Smooth muscle cell (in vitro differentiated cells): ENCODE data around the gene RFPL3. TPM values are rescaled to one million over a fixed set of nuclear protein-coding genes. Genes with fewer than 3 reads are reported as not detected.

Source experiments
- DNase-seq: peaks from one replicate; lab custom pipeline; 2025; ENCODE audit not compliant: unreplicated experiment; lab: John Stamatoyannopoulos, UW
- H2AFZ ChIP-seq: fragments of 200-600 bp; sonication (generic); 2 replicates; pipeline ENCODE4 v1.6.0; 2016; ENCODE audit warnings: antibody characterized with exemption, low read depth, mild to moderate bottlenecking
- H3F3A ChIP-seq: fragments of 200-600 bp; sonication (generic); 2 replicates; pipeline ENCODE4 v1.6.0; 2017; ENCODE audit warnings: antibody characterized with exemption, low read depth
- H3K27ac ChIP-seq: fragments of 200-600 bp; sonication (generic); 2 replicates; pipeline ENCODE4 v1.5.1; 2016; ENCODE audit warnings: low read depth, mild to moderate bottlenecking
- H3K27me3 ChIP-seq: fragments of 200-600 bp; sonication (generic); 2 replicates; pipeline ENCODE4 v1.6.1; 2016; ENCODE audit warnings: low read depth, mild to moderate bottlenecking
- H3K36me3 ChIP-seq: fragments of 200-600 bp; sonication (generic); 2 replicates; pipeline ENCODE4 v1.5.1; 2016; ENCODE audit warnings: low read depth
- H3K4me1 ChIP-seq: fragments of 200-600 bp; sonication (generic); 2 replicates; pipeline ENCODE4 v1.5.1; 2016; ENCODE audit warnings: low read depth
- H3K4me2 ChIP-seq: fragments of 200-600 bp; sonication (generic); 2 replicates; pipeline ENCODE4 v1.6.0; 2016; ENCODE audit warnings: mild to moderate bottlenecking
- H3K4me3 ChIP-seq: fragments of 200-600 bp; sonication (generic); 2 replicates; pipeline ENCODE4 v1.5.1; 2016; ENCODE audit warnings: mild to moderate bottlenecking
- H3K79me2 ChIP-seq: fragments of 200-600 bp; sonication (generic); 2 replicates; pipeline ENCODE4 v1.6.0; 2016; ENCODE audit warnings: low read depth, mild to moderate bottlenecking
- H3K9ac ChIP-seq: fragments of 200-600 bp; sonication (generic); 2 replicates; pipeline ENCODE4 v1.6.0; 2016; ENCODE audit warnings: low read depth
- H3K9me3 ChIP-seq: fragments of 200-600 bp; sonication (generic); replicated peaks from 2 replicates; pipeline ENCODE4 v1.5.1; 2016; ENCODE audit warnings: low read depth
- H4K20me1 ChIP-seq: fragments of 200-600 bp; sonication (generic); 2 replicates; pipeline ENCODE4 v1.6.0; 2016; ENCODE audit warnings: low read depth
- WGBS: methylation state at CpG from one replicate; pipeline ENCODE4 v1.1.7; 2016; ENCODE audit warnings: low lambda C conversion rate; 5-methylcytosine and 5-hydroxymethylcytosine counted together
- polyA plus RNA-seq: library from polyadenylated mRNA; unstranded; fragments of >200 nt; fragmentation: Nextera tagmentation; extraction: Ambion mirVana; gene quantifications from 2 replicates; pipeline ENCODE4 v1.2.1, GENCODE V29; 2016
- total RNA-seq: library from RNA; depleted of rRNA; stranded (reverse); fragments of >200 nt; gene quantifications from 2 replicates; pipeline ENCODE4 v1.2.3, GENCODE V29; 2014
- TF ChIP-seq, protein P1 (sequence below): fragments of 200-600 bp; sonication (generic); IDR thresholded peaks from 2 replicates; pipeline ENCODE4 v1.5.1; 2017; ENCODE audit warnings: borderline replicate concordance, mild to moderate bottlenecking, antibody characterized with exemption; ENCODE audit not compliant: insufficient read depth, poor library complexity, severe bottlenecking

The RFPL3 gene
- total and polyA plus RNA-seq, 2 experiments from 2014 or later, result 0.26 TPM; not detected in 1

DNA sequence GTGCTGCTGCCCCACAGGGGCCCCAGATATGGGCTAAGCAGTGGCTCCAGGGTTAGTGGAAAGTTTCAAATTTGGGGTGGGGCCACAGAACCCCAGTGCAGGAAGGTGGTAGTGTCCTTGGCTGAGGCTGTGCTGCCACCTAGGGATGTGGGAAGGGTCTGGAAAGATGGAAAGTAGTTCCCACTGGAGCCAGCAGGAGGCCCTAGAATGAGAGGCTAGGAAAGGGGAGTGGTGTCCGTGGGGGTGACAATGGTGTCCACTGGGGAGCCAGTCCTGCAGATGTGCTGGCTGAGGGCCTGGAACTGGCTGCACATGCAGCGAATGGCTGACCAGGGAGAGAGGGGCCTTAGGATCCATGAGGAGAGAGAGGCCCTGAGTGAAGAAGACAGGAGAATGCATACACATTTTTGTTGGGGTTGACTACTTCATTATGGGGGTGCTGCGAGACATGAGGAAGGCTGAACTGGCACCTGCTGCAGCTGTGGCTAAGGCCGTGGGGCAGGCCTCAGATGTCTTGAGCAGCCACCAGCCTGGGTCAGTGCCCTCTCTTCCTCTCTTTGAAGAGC lies 21.1 kb downstream of the RFPL3 start:
- no peak overlapping the region for H3K4me3 ChIP-seq
- H2AFZ ChIP-seq, result no peak overlapping the region
- H3K9me3 ChIP-seq, result no peaks in the 10 kb centered on the region
- no peaks in the 10 kb centered on the region for H3F3A ChIP-seq
- H3K27ac ChIP-seq, result no peak overlapping the region
- H3K27me3 ChIP-seq, result no peaks in the 10 kb centered on the region
- H3K36me3 ChIP-seq, result no peaks in the 10 kb centered on the region
- no peaks in the 10 kb centered on the region for H4K20me1 ChIP-seq
- DNase-seq, result no peak
- no peaks in the 10 kb centered on the region for H3K4me1 ChIP-seq
- 41% methylated on average over 3 of the region's 4 CpGs for WGBS
- H3K79me2 ChIP-seq, result no peaks in the 10 kb centered on the region
- TF ChIP-seq, protein P1, sequence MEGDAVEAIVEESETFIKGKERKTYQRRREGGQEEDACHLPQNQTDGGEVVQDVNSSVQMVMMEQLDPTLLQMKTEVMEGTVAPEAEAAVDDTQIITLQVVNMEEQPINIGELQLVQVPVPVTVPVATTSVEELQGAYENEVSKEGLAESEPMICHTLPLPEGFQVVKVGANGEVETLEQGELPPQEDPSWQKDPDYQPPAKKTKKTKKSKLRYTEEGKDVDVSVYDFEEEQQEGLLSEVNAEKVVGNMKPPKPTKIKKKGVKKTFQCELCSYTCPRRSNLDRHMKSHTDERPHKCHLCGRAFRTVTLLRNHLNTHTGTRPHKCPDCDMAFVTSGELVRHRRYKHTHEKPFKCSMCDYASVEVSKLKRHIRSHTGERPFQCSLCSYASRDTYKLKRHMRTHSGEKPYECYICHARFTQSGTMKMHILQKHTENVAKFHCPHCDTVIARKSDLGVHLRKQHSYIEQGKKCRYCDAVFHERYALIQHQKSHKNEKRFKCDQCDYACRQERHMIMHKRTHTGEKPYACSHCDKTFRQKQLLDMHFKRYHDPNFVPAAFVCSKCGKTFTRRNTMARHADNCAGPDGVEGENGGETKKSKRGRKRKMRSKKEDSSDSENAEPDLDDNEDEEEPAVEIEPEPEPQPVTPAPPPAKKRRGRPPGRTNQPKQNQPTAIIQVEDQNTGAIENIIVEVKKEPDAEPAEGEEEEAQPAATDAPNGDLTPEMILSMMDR, result peak; percentile 33
- no peak overlapping the region for H3K9ac ChIP-seq
- no peak overlapping the region for H3K4me2 ChIP-seq

DNA sequence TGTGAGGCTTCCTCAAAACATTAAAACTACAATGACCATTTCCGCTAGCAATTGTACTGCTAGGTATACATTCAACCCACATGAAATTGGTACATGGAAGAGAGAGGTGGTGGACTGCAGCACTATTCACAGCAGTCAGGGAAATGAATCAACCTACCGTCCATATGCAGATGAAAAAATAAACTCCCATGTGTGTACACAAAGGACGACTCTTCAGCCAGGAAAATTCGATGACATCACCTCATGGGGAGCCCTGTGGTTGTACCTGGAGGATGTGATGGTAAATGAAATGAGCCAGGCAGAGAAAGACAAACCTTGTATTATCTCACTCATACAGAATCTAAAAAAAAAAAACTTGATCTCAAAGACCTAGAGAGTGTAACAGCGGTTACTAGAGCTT lies 23.3 kb downstream of the RFPL3 start:
- no peak overlapping the region for H2AFZ ChIP-seq
- H3K9me3 ChIP-seq, result no peaks in the 10 kb centered on the region
- no peaks in the 10 kb centered on the region for H4K20me1 ChIP-seq
- no peaks in the 10 kb centered on the region for H3K79me2 ChIP-seq
- no peak overlapping the region for H3K4me3 ChIP-seq
- DNase-seq, result no peak
- H3K4me1 ChIP-seq, result no peaks in the 10 kb centered on the region
- H3K9ac ChIP-seq, result no peak overlapping the region
- WGBS, result 81% methylated on average over 5 of the region's 5 CpGs
- H3K27ac ChIP-seq, result no peak overlapping the region
- no peaks in the 10 kb centered on the region for H3F3A ChIP-seq
- H3K36me3 ChIP-seq, result no peaks in the 10 kb centered on the region
- H3K4me2 ChIP-seq, result no peak overlapping the region
- TF ChIP-seq, protein P1, result no peak
- H3K27me3 ChIP-seq, result no peaks in the 10 kb centered on the region

DNA sequence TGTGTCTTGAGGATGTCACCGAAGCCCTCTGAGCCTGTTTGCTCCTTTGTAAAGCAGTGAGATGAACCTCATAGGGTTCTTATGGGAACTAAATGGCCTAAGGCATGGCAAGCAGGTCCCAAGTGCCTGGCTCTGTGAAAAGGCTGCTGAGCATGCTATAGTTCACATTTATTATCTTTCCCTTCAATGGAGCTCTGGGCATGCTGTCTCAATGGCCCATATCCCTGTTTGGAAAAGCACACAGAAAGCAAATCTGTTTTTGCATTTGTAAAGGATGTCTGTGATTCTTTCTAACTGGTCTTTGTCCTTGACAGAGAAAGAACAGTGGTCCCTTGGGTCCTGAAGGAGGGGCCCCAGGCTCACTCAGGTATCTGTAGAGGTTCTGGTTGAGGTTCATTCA lies 28.0 kb downstream of the RFPL3 start:
- 96% methylated on average over 1 of the region's 1 CpG for WGBS
- peaks cover 2% of the 10 kb centered on the region for H3F3A ChIP-seq
- H3K27ac ChIP-seq, result no peak overlapping the region
- no peaks in the 10 kb centered on the region for H3K9me3 ChIP-seq
- no peak overlapping the region for H3K9ac ChIP-seq
- peaks cover 8% of the 10 kb centered on the region for H3K36me3 ChIP-seq
- no peaks in the 10 kb centered on the region for H3K27me3 ChIP-seq
- DNase-seq, result no peak
- H3K79me2 ChIP-seq, result no peaks in the 10 kb centered on the region
- H3K4me2 ChIP-seq, result no peak overlapping the region
- no peaks in the 10 kb centered on the region for H3K4me1 ChIP-seq
- peaks cover 11% of the 10 kb centered on the region for H4K20me1 ChIP-seq
- TF ChIP-seq, protein P1, result no peak
- H3K4me3 ChIP-seq, result no peak overlapping the region
- H2AFZ ChIP-seq, result no peak overlapping the region

DNA sequence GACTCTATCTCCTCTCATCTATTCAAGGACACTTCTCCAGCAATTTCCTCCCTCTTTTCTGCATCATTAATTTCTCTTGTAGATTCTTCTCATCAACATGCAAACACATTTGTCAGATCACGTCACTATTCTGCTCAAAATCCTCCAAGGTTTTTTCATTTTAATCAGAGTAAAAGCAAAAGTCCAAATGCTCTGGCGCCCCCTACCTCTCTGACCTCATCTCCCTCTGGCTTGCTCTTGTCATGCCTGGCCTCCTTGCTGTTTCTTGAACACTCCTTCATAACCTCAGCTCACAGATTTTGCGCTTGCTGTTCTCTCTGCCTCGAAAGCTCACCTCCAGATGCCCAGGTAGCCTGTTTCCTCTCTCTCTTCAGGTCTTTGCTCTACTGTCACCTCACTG lies 32.0 kb downstream of the RFPL3 start:
- Histone ChIP-seq H4K20me1 (peaks cover 11% of the 10 kb centered on the region), H2AFZ (no peak overlapping the region), H3K4me3 (no peak overlapping the region), H3K79me2 (no peaks in the 10 kb centered on the region), H3K9me3 (no peaks in the 10 kb centered on the region), H3K36me3 (peaks cover 34% of the 10 kb centered on the region), H3F3A (peaks cover 5% of the 10 kb centered on the region), H3K4me2 (no peak overlapping the region), H3K27ac (no peak overlapping the region), H3K27me3 (no peaks in the 10 kb centered on the region), H3K9ac (no peak overlapping the region), H3K4me1 (no peaks in the 10 kb centered on the region)
- DNase-seq, result no peak
- 78% methylated on average over 4 of the region's 4 CpGs for WGBS
- TF ChIP-seq, protein P1, result peak; percentile 32
